Peyer's patch (tissue), 4 donors: Measurements from ENCODE around the gene TSPAN18. TPM values are rescaled to one million over a fixed set of nuclear protein-coding genes. Genes with fewer than 3 reads are reported as not detected.

Experiments
- DNase-seq, 3 donors: peaks; one replicate each; pipeline ENCODE4 v3.0.0-alpha.2; 2017 to 2019
- H3K27ac ChIP-seq, 4 donors: fragments of 200-600 bp; sonication (generic); one replicate each; pipeline ENCODE4 v1.5.1; 2016 to 2019
- H3K27me3 ChIP-seq, 2 donors: fragments of 200-600 bp; sonication (generic); one replicate each; pipeline ENCODE4 v1.5.1; 2019
- H3K36me3 ChIP-seq, 3 donors: fragments of 200-600 bp; sonication (generic); one replicate each; pipeline ENCODE4 v1.5.1; 2016 to 2019
- H3K4me1 ChIP-seq, 4 donors: fragments of 200-600 bp; sonication (generic); one replicate each; pipeline ENCODE4 v1.5.1; 2016 to 2019
- H3K4me3 ChIP-seq, 4 donors: fragments of 200-600 bp; sonication (generic); 1 replicate in 3 of 4; 2 replicates in 1 of 4; pipeline ENCODE4 v1.5.1; 2016 to 2019; ENCODE audit warnings: mild to moderate bottlenecking in 1 of 4
- H3K9me3 ChIP-seq, 4 donors: fragments of 200-600 bp; sonication (generic); one replicate each; pipeline ENCODE4 v1.5.1; 2016 to 2019; ENCODE audit warnings: mild to moderate bottlenecking in 1 of 4
- CTCF ChIP-seq, 6 experiments: fragments of 450-650 bp in 4 of 6; fragments of 200-600 bp in 2 of 6; sonication (generic) in 1 of 6; IDR thresholded peaks; one replicate each; pipeline ENCODE4 v1.5.1; 2017 to 2019; ENCODE audit warnings: antibody characterized with exemption in 6 of 6, mild to moderate bottlenecking in 3 of 6, moderate library complexity in 1 of 6
- POLR2A ChIP-seq, 2 donors: fragments of 450-650 bp; IDR thresholded peaks; one replicate each; pipeline ENCODE4 v1.5.1; 2017; ENCODE audit warnings: antibody characterized with exemption in 2 of 2, mild to moderate bottlenecking in 2 of 2, moderate library complexity in 2 of 2
- total RNA-seq, 4 donors: library from RNA; depleted of rRNA; stranded (reverse); fragments of >200 nt; gene quantifications; one replicate each; pipeline ENCODE4 v1.1.0, GENCODE V29; 2016

Gene TSPAN18
- total RNA-seq, 4 donors from 2014 or later: 1.1 to 19.8 (median 3.1) TPM

- H3K27me3 ChIP-seq: no peaks in the 10 kb centered on the region
- no peaks in the 10 kb centered on the region for H3K9me3 ChIP-seq
- DNase-seq: peak in 1 of 3 donors; percentile 36
- TF ChIP-seq POLR2A (IDR thresholded peaks at IDR 0.05) (no peak), CTCF (IDR thresholded peaks at IDR 0.05) (no peak)
- H3K36me3 ChIP-seq: no peaks in the 10 kb centered on the region
- no peak overlapping the region for H3K4me3 ChIP-seq
- peak overlapping the region in 1 of 4 donors; percentile 59 for H3K27ac ChIP-seq
- H3K4me1 ChIP-seq: no peaks in the 10 kb centered on the region
Measured at GRCh38 chr11:44754876-44755555, 28.3 kb downstream of the TSPAN18 start.

GRCh38 chr11:44755556-44756523 lies 29.1 kb downstream of the TSPAN18 start:
- Histone ChIP-seq H3K4me1 (peaks cover 0 to 1% (median 0%) of the 10 kb centered on the region in 4 donors), H3K4me3 (no peak overlapping the region), H3K27ac (peak overlapping the region in 1 of 4 donors; percentile 59), H3K27me3 (no peaks in the 10 kb centered on the region), H3K9me3 (no peaks in the 10 kb centered on the region), H3K36me3 (no peaks in the 10 kb centered on the region)
- TF ChIP-seq POLR2A (IDR thresholded peaks at IDR 0.05) (no peak), CTCF (IDR thresholded peaks at IDR 0.05) (no peak)
- DNase-seq: peak in 1 of 3 donors; percentile 37

GRCh38 chr11:44758983-44759382 lies 32.2 kb downstream of the TSPAN18 start:
- H3K27ac ChIP-seq: peak overlapping the region in 1 of 4 donors; percentile 14
- no peak overlapping the region for H3K4me3 ChIP-seq
- H3K27me3 ChIP-seq: no peaks in the 10 kb centered on the region
- H3K36me3 ChIP-seq: no peaks in the 10 kb centered on the region
- TF ChIP-seq POLR2A (IDR thresholded peaks at IDR 0.05) (no peak), CTCF (IDR thresholded peaks at IDR 0.05) (no peak)
- no peak for DNase-seq
- peaks cover 0 to 10% (median 0%) of the 10 kb centered on the region in 4 donors for H3K4me1 ChIP-seq
- no peaks in the 10 kb centered on the region for H3K9me3 ChIP-seq

- Histone ChIP-seq H3K4me3 (no peak overlapping the region), H3K27me3 (no peaks in the 10 kb centered on the region), H3K36me3 (no peaks in the 10 kb centered on the region), H3K4me1 (peaks cover 0 to 10% (median 0%) of the 10 kb centered on the region in 4 donors), H3K27ac (peak overlapping the region in 1 of 4 donors; percentile 14), H3K9me3 (no peaks in the 10 kb centered on the region)
- no peak for DNase-seq
- TF ChIP-seq CTCF (IDR thresholded peaks at IDR 0.05) (no peak), POLR2A (IDR thresholded peaks at IDR 0.05) (no peak)
Measured at GRCh38 chr11:44759743-44760476, 33.1 kb downstream of the TSPAN18 start.

- DNase-seq: no peak
- Histone ChIP-seq H3K27ac (peak overlapping the region in 2 of 4 donors; percentile 3 to 14), H3K4me1 (peaks cover 0 to 10% (median 0%) of the 10 kb centered on the region in 4 donors), H3K9me3 (no peaks in the 10 kb centered on the region), H3K27me3 (no peaks in the 10 kb centered on the region), H3K36me3 (no peaks in the 10 kb centered on the region), H3K4me3 (no peak overlapping the region)
- TF ChIP-seq POLR2A (IDR thresholded peaks at IDR 0.05) (no peak), CTCF (IDR thresholded peaks at IDR 0.05) (no peak)
Measured at GRCh38 chr11:44760477-44760872, 33.7 kb downstream of the TSPAN18 start.
